Spleen (tissue), 11 donors: ENCODE data around the gene CYB561D1. TPM values are rescaled to one million over a fixed set of nuclear protein-coding genes. Genes with fewer than 3 reads are reported as not detected.
A peak's percentile ranks its signal among the peaks of the same experiment; 100 is the strongest.

Experiments used
- DNase-seq: peaks from one replicate; pipeline ENCODE4 v3.0.0-alpha.2; 2020
- H3K27ac ChIP-seq, 8 donors: fragments of 200-600 bp; sonication (generic) in 7 of 8; 1 replicate in 4 of 8; 2 replicates in 4 of 8; pipeline versions ENCODE4 v1.5.0 to v1.8.0; 2016 to 2021; ENCODE audit warnings: inconsistent platforms in 4 of 8, mild to moderate bottlenecking in 4 of 8, moderate library complexity in 1 of 8
- H3K27me3 ChIP-seq, 7 donors: fragments of 200-600 bp; sonication (generic) in 6 of 7; replicated peaks in 1 of 7; 1 replicate in 4 of 7; 2 replicates in 3 of 7; pipeline versions ENCODE4 v1.5.0 to v1.8.0; 2016 to 2021; ENCODE audit warnings: inconsistent platforms in 3 of 7, mild to moderate bottlenecking in 1 of 7
- H3K36me3 ChIP-seq, 6 donors: fragments of 200-600 bp; sonication (generic) in 5 of 6; 1 replicate in 4 of 6; 2 replicates in 2 of 6; pipeline versions ENCODE4 v1.5.0 to v1.8.0; 2016 to 2021; ENCODE audit warnings: inconsistent platforms in 2 of 6
- H3K4me1 ChIP-seq, 6 donors: fragments of 200-600 bp; sonication (generic) in 5 of 6; 1 replicate in 3 of 6; 2 replicates in 3 of 6; pipeline versions ENCODE4 v1.5.0 to v1.8.0; 2016 to 2021; ENCODE audit warnings: inconsistent platforms in 3 of 6
- H3K4me3 ChIP-seq, 8 donors: fragments of 200-600 bp; sonication (generic) in 7 of 8; 1 replicate in 4 of 8; 2 replicates in 4 of 8; pipeline versions ENCODE4 v1.5.0 to v1.8.0; 2016 to 2021; ENCODE audit warnings: inconsistent platforms in 4 of 8, mild to moderate bottlenecking in 4 of 8, moderate library complexity in 2 of 8
- H3K9me3 ChIP-seq, 8 donors: fragments of 200-600 bp; sonication (generic) in 7 of 8; 1 replicate in 4 of 8; 2 replicates in 4 of 8; pipeline versions ENCODE4 v1.5.0 to v1.8.0; 2016 to 2021; ENCODE audit warnings: inconsistent platforms in 4 of 8
- CTCF ChIP-seq, 11 experiments: fragments of 200-600 bp in 7 of 11; fragments of 450-650 bp in 4 of 11; sonication (generic) in 4 of 11; IDR thresholded peaks in 8 of 11; conservative IDR thresholded peaks in 3 of 11; 1 replicate in 7 of 11; 2 replicates in 4 of 11; pipeline versions ENCODE4 v1.4.0 to v1.8.0; 2016 to 2021; ENCODE audit warnings: antibody characterized with exemption in 11 of 11, inconsistent platforms in 4 of 11, mild to moderate bottlenecking in 1 of 11
- POLR2A ChIP-seq, 3 donors: fragments of 450-650 bp; IDR thresholded peaks; one replicate each; pipeline ENCODE4 v1.5.1; 2017; ENCODE audit warnings: antibody characterized with exemption in 3 of 3, mild to moderate bottlenecking in 1 of 3
- POLR2AphosphoS5 ChIP-seq, 3 donors: sonication (generic); formaldehyde crosslinking; IDR thresholded peaks; one replicate each; pipeline ENCODE4 v1.5.1; 2017; ENCODE audit warnings: antibody characterized with exemption in 3 of 3
- WGBS, 5 donors: extraction: QIAGEN DNeasy Blood & Tissue Kit in 3 of 5; methylation state at CpG; one replicate each; pipeline versions ENCODE4 v1.1.5 to v1.1.7; 2013 to 2018; 5-methylcytosine and 5-hydroxymethylcytosine counted together
- intact Hi-C: fragments of 100-400 bp; cut with DNase I; formaldehyde crosslinking; loops from one replicate; pipeline ENCODE4 v1.15.0; 2023; ENCODE audit warnings: low total_unique reads
- polyA plus RNA-seq, 3 donors: library from polyadenylated mRNA; stranded (reverse); fragments of 200-250 nt; gene quantifications; one replicate each; pipeline ENCODE4 v1.2.1, GENCODE V29; 2013
- total RNA-seq, 7 donors: library from RNA; depleted of rRNA in 3 of 7; stranded (reverse); fragments of >200 nt in 3 of 7; fragmentation: NEBNext Ultra II Directional in 4 of 7; extraction: Animal tissue kit (Norgen Biotek cat#: 25700) in 4 of 7; gene quantifications; one replicate each; pipeline versions ENCODE4 v1.1.0 to v1.2.1, GENCODE V29; 2016 to 2021
- donor health status: healthy with polysubstance abuse.
- donor health status: DM: no; HTN: no; CAD: no; lungs with moderate emphysema.
- donor health status: DM: no; HTN: no; CAD: no.
- donor health status: Bipolar disorder and iron deficiency.
- donor health status: healthy.
- donor health status: DM: no; HTN: no; CAD: no.
- donor health status: DM: yes; HTN: yes; CAD: no.

Gene CYB561D1
- total and polyA plus RNA-seq, 10 donors: 4.5 to 17.6 (median 11.9) TPM

DNA sequence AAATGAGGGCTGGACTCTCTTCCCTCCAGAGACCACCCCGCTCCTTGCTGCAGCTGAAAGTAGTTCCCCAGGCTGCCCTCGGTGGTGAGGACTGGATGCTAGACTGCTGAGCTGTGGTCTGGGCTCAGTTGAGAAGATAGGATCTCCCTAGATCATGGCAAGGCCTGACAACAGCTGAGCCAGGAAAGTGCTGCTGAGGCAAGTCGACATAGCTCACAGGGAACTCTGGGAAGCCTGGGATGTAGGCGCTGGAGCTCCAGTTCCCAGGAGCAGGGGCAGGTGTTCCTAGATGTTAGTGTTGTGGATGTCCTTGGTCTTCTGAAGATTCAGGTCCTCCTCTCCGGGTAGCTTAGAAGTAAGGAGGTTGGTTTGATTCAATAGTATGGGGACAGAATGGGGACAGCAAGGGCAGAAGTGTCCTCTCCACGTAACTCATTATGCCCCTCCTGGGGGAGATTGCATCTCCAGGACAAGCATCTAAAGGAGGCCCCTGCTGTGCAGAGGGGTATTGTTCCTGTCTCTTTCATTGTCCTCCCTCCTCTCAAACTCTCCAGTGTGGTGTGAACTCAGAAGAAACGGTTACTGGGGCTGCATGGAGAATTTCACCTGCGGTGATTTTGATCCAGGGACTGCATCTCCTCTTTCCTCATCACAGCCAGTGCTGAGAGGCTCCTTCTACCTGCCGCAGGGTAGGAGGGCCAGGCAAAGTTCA is 3.7 kb downstream of the CYB561D1 start:
- WGBS, 5 donors: 71 to 84% (median 76%) methylated on average over 8 to 9 of the region's 9 CpGs
- H3K4me3 ChIP-seq: no peak overlapping the region
- peaks cover 0 to 70% (median 30%) of the 10 kb centered on the region in 6 donors for H3K36me3 ChIP-seq
- H3K27me3 ChIP-seq: no peaks in the 10 kb centered on the region
- DNase-seq: no peak
- intact Hi-C loops: no loop called here
- H3K9me3 ChIP-seq: no peaks in the 10 kb centered on the region
- peaks cover 20 to 97% (median 85%) of the 10 kb centered on the region in 6 donors for H3K4me1 ChIP-seq
- H3K27ac ChIP-seq: peak overlapping the region in 2 of 8 donors; percentile 37 to 54
- no peak for TF ChIP-seq POLR2AphosphoS5 (IDR thresholded peaks at IDR 0.05)
- TF ChIP-seq POLR2A (IDR thresholded peaks at IDR 0.05): no peak
- TF ChIP-seq CTCF (IDR thresholded peaks at IDR 0.05 in 8 of 11, conservative IDR thresholded peaks at IDR 0.05 in 3 of 11): no peak

GRCh38 chr1:109498161-109498801 is 4.4 kb downstream of the CYB561D1 start:
- Histone ChIP-seq H3K4me3 (no peak overlapping the region), H3K9me3 (no peaks in the 10 kb centered on the region), H3K27me3 (no peaks in the 10 kb centered on the region), H3K4me1 (peaks cover 20 to 96% (median 85%) of the 10 kb centered on the region in 6 donors), H3K27ac (peak overlapping the region in 4 of 8 donors; percentile 18 to 54 (median 33)), H3K36me3 (peaks cover 0 to 74% (median 30%) of the 10 kb centered on the region in 6 donors)
- WGBS, 5 donors: 75 to 80% (median 78%) methylated on average over 12 of the region's 12 CpGs
- intact Hi-C loops: no loop called here
- DNase-seq: no peak
- TF ChIP-seq CTCF (IDR thresholded peaks at IDR 0.05 in 8 of 11, conservative IDR thresholded peaks at IDR 0.05 in 3 of 11): peak in 10 of 11 experiments; percentile 6 to 66 (median 46)
- peak; percentile 15 to 33 (median 17) for TF ChIP-seq POLR2AphosphoS5 (IDR thresholded peaks at IDR 0.05)
- no peak for TF ChIP-seq POLR2A (IDR thresholded peaks at IDR 0.05)

DNA sequence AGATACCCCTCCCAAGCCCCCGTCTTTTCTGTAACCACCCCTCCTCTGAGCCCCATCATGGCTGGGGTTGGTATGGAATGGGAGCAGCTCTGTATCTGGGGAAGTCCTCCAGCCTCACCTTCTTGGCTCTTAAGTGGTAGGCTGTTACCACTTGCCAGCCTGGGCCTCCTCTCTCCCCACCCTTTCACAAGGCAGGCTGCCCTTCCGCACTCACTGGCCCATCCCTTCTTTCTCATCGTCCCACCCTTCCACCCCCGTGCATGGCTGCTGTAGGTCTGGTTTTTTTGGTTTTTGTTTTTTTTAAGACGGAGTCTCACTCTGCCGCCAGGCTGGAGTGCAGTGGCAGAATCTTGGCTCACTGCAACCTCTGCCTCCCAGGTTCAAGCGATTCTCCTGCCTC is 5.2 kb downstream of the CYB561D1 start:
- DNase-seq: no peak
- Histone ChIP-seq H3K4me3 (no peak overlapping the region), H3K36me3 (peaks cover 0 to 74% (median 30%) of the 10 kb centered on the region in 6 donors), H3K27me3 (no peaks in the 10 kb centered on the region), H3K27ac (peak overlapping the region in 5 of 8 donors; percentile 8 to 82 (median 14)), H3K9me3 (no peaks in the 10 kb centered on the region), H3K4me1 (peaks cover 16 to 98% (median 82%) of the 10 kb centered on the region in 6 donors)
- TF ChIP-seq POLR2AphosphoS5 (IDR thresholded peaks at IDR 0.05) (no peak), POLR2A (IDR thresholded peaks at IDR 0.05) (no peak), CTCF (IDR thresholded peaks at IDR 0.05 in 8 of 11, conservative IDR thresholded peaks at IDR 0.05 in 3 of 11) (no peak)
- intact Hi-C loops: no loop called here
- 86 to 95% (median 90%) methylated on average over 7 of the region's 7 CpGs for WGBS, 5 donors
